CD14-positive monocyte (primary cell): Measurements from ENCODE around the gene ATOSA. TPM values are rescaled to one million over a fixed set of nuclear protein-coding genes. Genes with fewer than 3 reads are reported as not detected.

Experiments used
- DNase-seq, 3 donors: peaks; one replicate each; pipeline ENCODE4 v3.0.0-alpha.2; 2011 to 2022
- H2AFZ ChIP-seq: 2 replicates; pipeline ENCODE4 v1.6.0; 2012; ENCODE audit warnings: mild to moderate bottlenecking, low read depth, low read length, inconsistent platforms; ENCODE audit not compliant: insufficient read depth, poor library complexity, severe bottlenecking
- H3K27ac ChIP-seq, 2 donors: 1 replicate in 1 of 2; 2 replicates in 1 of 2; pipeline ENCODE4 v1.5.1; 2012 to 2013; ENCODE audit warnings: low read length in 2 of 2, control low read depth in 1 of 2, inconsistent platforms in 1 of 2, low read depth in 1 of 2, mild to moderate bottlenecking in 1 of 2
- H3K27me3 ChIP-seq, 2 donors: one replicate each; pipeline versions ENCODE4 v1.6.0 to v1.6.1; 2011 to 2013; ENCODE audit warnings: low read length in 2 of 2; ENCODE audit not compliant: control insufficient read depth in 2 of 2, insufficient read depth in 2 of 2
- H3K36me3 ChIP-seq, 2 donors: replicated peaks in 1 of 2; 1 replicate in 1 of 2; 2 replicates in 1 of 2; pipeline versions ENCODE4 v1.5.1 to v1.6.1; 2012 to 2013; ENCODE audit warnings: low read length in 2 of 2, control low read depth in 1 of 2, inconsistent platforms in 1 of 2, mild to moderate bottlenecking in 1 of 2; ENCODE audit not compliant: insufficient read depth in 2 of 2, control insufficient read depth in 1 of 2
- H3K4me1 ChIP-seq, 2 donors: 1 replicate in 1 of 2; 2 replicates in 1 of 2; pipeline versions ENCODE4 v1.5.1 to v1.6.1; 2012 to 2013; ENCODE audit warnings: low read length in 2 of 2, control low read depth in 1 of 2, inconsistent platforms in 1 of 2, mild to moderate bottlenecking in 1 of 2, moderate library complexity in 1 of 2; ENCODE audit not compliant: insufficient read depth in 2 of 2, control insufficient read depth in 1 of 2
- H3K4me2 ChIP-seq: replicated peaks from 2 replicates; pipeline ENCODE3; 2012; ENCODE audit warnings: low read length, moderate library complexity, mild to moderate bottlenecking; ENCODE audit not compliant: poor library complexity, severe bottlenecking; ENCODE audit errors: extremely low read depth
- H3K4me3 ChIP-seq, 3 experiments: fragments of 200-600 bp in 1 of 3; sonication (generic) in 1 of 3; replicated peaks in 1 of 3; 1 replicate in 2 of 3; 2 replicates in 1 of 3; pipeline ENCODE4 v1.5.1; 2011 to 2013; ENCODE audit warnings: low read length in 3 of 3, mild to moderate bottlenecking in 3 of 3, control low read depth in 2 of 3, low read depth in 2 of 3, inconsistent platforms in 1 of 3, moderate library complexity in 1 of 3
- H3K79me2 ChIP-seq: 2 replicates; pipeline ENCODE4 v1.6.0; 2012; ENCODE audit warnings: mild to moderate bottlenecking, control low read depth, inconsistent platforms, low read length, moderate library complexity; ENCODE audit not compliant: insufficient read depth
- H3K9ac ChIP-seq: 2 replicates; pipeline ENCODE4 v1.6.0; 2017; ENCODE audit warnings: low read length, mild to moderate bottlenecking; ENCODE audit not compliant: insufficient read depth, poor library complexity, severe bottlenecking
- H3K9me3 ChIP-seq, 2 donors: replicated peaks in 1 of 2; 1 replicate in 1 of 2; 2 replicates in 1 of 2; pipeline versions ENCODE4 v1.5.1 to v1.6.1; 2012 to 2013; ENCODE audit warnings: low read length in 2 of 2, control low read depth in 1 of 2; ENCODE audit not compliant: control insufficient read depth in 1 of 2, insufficient read depth in 1 of 2
- H4K20me1 ChIP-seq: 2 replicates; pipeline ENCODE4 v1.6.0; 2012; ENCODE audit warnings: mild to moderate bottlenecking, low read length, control low read depth, moderate library complexity; ENCODE audit not compliant: insufficient read depth
- H3K27ac Mint-ChIP-seq, 7 donors: one replicate each; pipeline ENCODE4 v1.8.0; 2020; ENCODE audit warnings: mild to moderate bottlenecking in 7 of 7, mixed read lengths in 7 of 7, moderate library complexity in 6 of 7, inconsistent platforms in 2 of 7
- H3K27me3 Mint-ChIP-seq, 3 donors: one replicate each; pipeline ENCODE4 v1.8.0; 2021 to 2022; ENCODE audit warnings: low read depth in 3 of 3, mild to moderate bottlenecking in 3 of 3, mixed read lengths in 3 of 3, moderate library complexity in 3 of 3, inconsistent platforms in 1 of 3
- H3K36me3 Mint-ChIP-seq, 2 donors: one replicate each; pipeline ENCODE4 v1.8.0; 2020; ENCODE audit warnings: mixed read lengths in 2 of 2, inconsistent platforms in 1 of 2, mild to moderate bottlenecking in 1 of 2
- H3K4me1 Mint-ChIP-seq: one replicate; pipeline ENCODE4 v1.8.0; 2020; ENCODE audit warnings: mild to moderate bottlenecking, mixed read lengths
- H3K4me3 Mint-ChIP-seq, 2 donors: one replicate each; pipeline ENCODE4 v1.8.0; 2020; ENCODE audit warnings: mild to moderate bottlenecking in 2 of 2, mixed read lengths in 2 of 2, moderate library complexity in 1 of 2
- H3K9me3 Mint-ChIP-seq, 7 donors: one replicate each; pipeline ENCODE4 v1.8.0; 2020 to 2022; ENCODE audit warnings: mixed read lengths in 7 of 7, mild to moderate bottlenecking in 6 of 7, moderate library complexity in 6 of 7, inconsistent platforms in 2 of 7
- CTCF ChIP-seq: fragments of 200-600 bp; IDR thresholded peaks from one replicate; pipeline ENCODE4 v1.8.0; 2022; ENCODE audit warnings: antibody characterized with exemption, mild to moderate bottlenecking
- WGBS: methylation state at CpG from one replicate; pipeline ENCODE4 v1.1.5; 2013; ENCODE audit warnings: missing lambda C conversion rate; ENCODE audit not compliant: insufficient coverage; 5-methylcytosine and 5-hydroxymethylcytosine counted together
- intact Hi-C, 2 donors: fragments of 100-400 bp; cut with micrococcal nuclease; formaldehyde crosslinking; loops; one replicate each; pipeline versions ENCODE4 v1.15.0 to v1.15.1; 2023
- polyA plus RNA-seq, 3 donors: library from polyadenylated mRNA; depleted of rRNA in 1 of 3; unstranded in 2 of 3; stranded (reverse) in 1 of 3; fragments of 300-500 nt in 2 of 3; fragments of >200 nt in 1 of 3; fragmentation: Illumina TruSeq in 2 of 3; gene quantifications; 1 replicate in 2 of 3; 2 replicates in 1 of 3; pipeline ENCODE4 v1.2.3, GENCODE V29; 2012 to 2021

ATOSA gene
- polyA plus RNA-seq, 3 donors: 2.1 to 15.9 (median 3.5) TPM

- H3K4me3 Mint-ChIP-seq: no peak overlapping the region
- Histone ChIP-seq H3K36me3 (peaks cover 79 to 96% of the 10 kb centered on the region in 2 donors), H3K27me3 (no peaks in the 10 kb centered on the region), H3K4me1 (no peaks in the 10 kb centered on the region), H2AFZ (no peak overlapping the region), H3K4me3 (no peak overlapping the region), H3K9ac (no peak overlapping the region), H3K27ac (no peak overlapping the region), H3K4me2 (no peak overlapping the region), H3K79me2 (no peaks in the 10 kb centered on the region), H3K9me3 (no peaks in the 10 kb centered on the region), H4K20me1 (no peaks in the 10 kb centered on the region)
- DNase-seq: no peak
- no peak overlapping the region for H3K27ac Mint-ChIP-seq
- no peaks in the 10 kb centered on the region for H3K4me1 Mint-ChIP-seq
- WGBS: no CpG with 5 or more reads among the region's 3 CpGs
- no peak for TF ChIP-seq CTCF
- intact Hi-C loops: no loop called here
- no peaks in the 10 kb centered on the region for H3K27me3 Mint-ChIP-seq
- peaks cover 0 to 2% (median 0%) of the 10 kb centered on the region in 7 donors for H3K9me3 Mint-ChIP-seq
- H3K36me3 Mint-ChIP-seq: peaks cover 67 to 75% of the 10 kb centered on the region in 2 donors
Observed at GRCh38 chr15:52667597-52667996, 11.6 kb downstream of the ATOSA start.

- H3K4me2 ChIP-seq: no peak overlapping the region
- no peak for DNase-seq
- no peaks in the 10 kb centered on the region for H3K4me1 Mint-ChIP-seq
- H3K9me3 ChIP-seq: no peaks in the 10 kb centered on the region
- no peak overlapping the region for H2AFZ ChIP-seq
- WGBS: 100% methylated on average over 1 of the region's 3 CpGs
- H3K36me3 ChIP-seq: peaks cover 55 to 96% of the 10 kb centered on the region in 2 donors
- no peak overlapping the region for H3K4me3 ChIP-seq
- intact Hi-C loops: no loop called here
- H3K4me3 Mint-ChIP-seq: no peak overlapping the region
- H3K27ac Mint-ChIP-seq: no peak overlapping the region
- peaks cover 0 to 2% (median 0%) of the 10 kb centered on the region in 7 donors for H3K9me3 Mint-ChIP-seq
- no peaks in the 10 kb centered on the region for H3K79me2 ChIP-seq
- no peaks in the 10 kb centered on the region for H3K27me3 Mint-ChIP-seq
- no peaks in the 10 kb centered on the region for H4K20me1 ChIP-seq
- no peaks in the 10 kb centered on the region for H3K4me1 ChIP-seq
- no peak overlapping the region for H3K27ac ChIP-seq
- H3K27me3 ChIP-seq: no peaks in the 10 kb centered on the region
- no peak for TF ChIP-seq CTCF
- no peak overlapping the region for H3K9ac ChIP-seq
- peaks cover 61 to 66% of the 10 kb centered on the region in 2 donors for H3K36me3 Mint-ChIP-seq
Observed at GRCh38 chr15:52663536-52664294, 15.5 kb downstream of the ATOSA start.
